HCT116 (cell line): ENCODE results near the gene RC3H2. TPM values are rescaled to one million over a fixed set of nuclear protein-coding genes. Genes with fewer than 3 reads are reported as not detected.

Source experiments
- ATAC-seq: fragments of 200-7000 bp; cut with Tn5 transposase; 2 replicates; pipeline ENCODE4 v1.9.1; 2020; ENCODE audit warnings: mild to moderate bottlenecking, moderate library complexity
- BruUV-seq: library from RNA; stranded (reverse); fragments of 400-500 nt; replicated peaks from 2 replicates; lab custom pipeline; 2021; lab: Mats Ljungman, UMichigan
- CTCF ChIA-PET: fragments of 300-600 bp; sonication (Branson Sonifier 250); formaldehyde crosslinking; loops from one replicate; lab custom pipeline; 2021; ENCODE audit warnings: antibody characterized with exemption; lab: Charles Lee
- POLR2A ChIA-PET: fragments of 300-600, 350-600 bp; sonication (Branson Sonifier 250); formaldehyde crosslinking; loops from one replicate; lab custom pipeline; 2021; ENCODE audit warnings: antibody characterized with exemption; lab: Charles Lee
- RAD21 ChIA-PET, 2 experiments: fragments of 300-600 bp; sonication (Branson Sonifier 250); formaldehyde crosslinking; loops; one replicate each; lab custom pipeline; 2023; ENCODE audit warnings: low total read pairs in 2 of 2; ENCODE audit not compliant: uncharacterized antibody in 2 of 2, unreplicated experiment in 2 of 2, low non-redundant PET in 1 of 2; lab: Charles Lee
- DNase-seq: peaks from one replicate; pipeline ENCODE4 v3.0.0-alpha.2; 2010; ENCODE audit warnings: low read depth, low spot score
- H2AFZ ChIP-seq: fragments of 200-600 bp; shearing (Covaris generic), sonication (generic); 2 replicates; pipeline ENCODE4 v1.6.1; 2017; ENCODE audit warnings: low read depth, mixed run types, mixed read lengths, antibody characterized with exemption, low read length; ENCODE audit not compliant: poor library complexity, severe bottlenecking
- H3K27ac ChIP-seq: 2 replicates; pipeline ENCODE4 v1.5.1; 2012; ENCODE audit warnings: low read depth, low read length
- H3K27me3 ChIP-seq: fragments of 200-600 bp; sonication (generic); 2 replicates; pipeline ENCODE4 v1.6.1; 2016; ENCODE audit warnings: mixed run types, low read length, mixed read lengths; ENCODE audit not compliant: insufficient read depth
- H3K36me3 ChIP-seq, 2 experiments: fragments of 200-500 bp in 1 of 2; fragments of 200-600 bp in 1 of 2; sonication (Bioruptor generic) in 1 of 2; sonication (generic) in 1 of 2; 2 replicates each; pipeline versions ENCODE4 v1.5.1 to v1.6.1; 2014 to 2016; ENCODE audit warnings: low read length in 2 of 2, inconsistent platforms in 1 of 2, mixed read lengths in 1 of 2, mixed run types in 1 of 2; ENCODE audit not compliant: insufficient read depth in 2 of 2, control insufficient read depth in 1 of 2
- H3K4me1 ChIP-seq, 2 experiments: fragments of 200-600 bp in 1 of 2; sonication (generic) in 1 of 2; 2 replicates each; pipeline versions ENCODE4 v1.5.1 to v1.6.1; 2012 to 2017; ENCODE audit warnings: low read length in 2 of 2, inconsistent platforms in 1 of 2, mild to moderate bottlenecking in 1 of 2, mixed read lengths in 1 of 2, mixed run types in 1 of 2, moderate library complexity in 1 of 2; ENCODE audit not compliant: insufficient read depth in 2 of 2, control insufficient read depth in 1 of 2
- H3K4me2 ChIP-seq: fragments of 200-600 bp; sonication (generic); 2 replicates; pipeline ENCODE4 v1.6.1; 2017; ENCODE audit warnings: mixed run types, low read length, mixed read lengths
- H3K4me3 ChIP-seq, 2 experiments: fragments of 200-600 bp in 1 of 2; sonication (generic) in 1 of 2; replicated peaks in 1 of 2; 2 replicates each; pipeline ENCODE4 v1.5.1; 2011 to 2016; ENCODE audit warnings: low read length in 2 of 2, control low read depth in 1 of 2, low read depth in 1 of 2, mild to moderate bottlenecking in 1 of 2, mixed read lengths in 1 of 2, mixed run types in 1 of 2
- H3K79me2 ChIP-seq: fragments of 200-600 bp; sonication (generic); 2 replicates; pipeline ENCODE4 v1.6.1; 2017; ENCODE audit warnings: mild to moderate bottlenecking, mixed run types, low read length, moderate library complexity, mixed read lengths; ENCODE audit not compliant: insufficient read depth
- H3K9ac ChIP-seq: fragments of 200-600 bp; sonication (generic); 2 replicates; pipeline ENCODE4 v1.6.1; 2016; ENCODE audit warnings: low read length, mixed read lengths
- H3K9me2 ChIP-seq: fragments of 200-600 bp; sonication (generic), shearing (Covaris generic); 2 replicates; pipeline ENCODE4 v1.6.1; 2017; ENCODE audit warnings: mixed run types, mild to moderate bottlenecking, moderate library complexity; ENCODE audit not compliant: insufficient read depth
- H3K9me3 ChIP-seq, 2 experiments: fragments of 200-500 bp in 1 of 2; fragments of 200-600 bp in 1 of 2; sonication (Bioruptor generic) in 1 of 2; sonication (generic) in 1 of 2; 2 replicates each; pipeline ENCODE4 v1.6.1; 2014 to 2017; ENCODE audit warnings: low read length in 2 of 2, mixed read lengths in 2 of 2, inconsistent platforms in 1 of 2, low read depth in 1 of 2, mild to moderate bottlenecking in 1 of 2, mixed run types in 1 of 2, moderate library complexity in 1 of 2; ENCODE audit not compliant: control insufficient read depth in 1 of 2, insufficient read depth in 1 of 2
- H4K20me1 ChIP-seq: fragments of 200-600 bp; sonication (generic), shearing (Covaris generic); 2 replicates; pipeline ENCODE4 v1.6.1; 2017; ENCODE audit warnings: mixed run types, mild to moderate bottlenecking, moderate library complexity; ENCODE audit not compliant: insufficient read depth
- CEBPB ChIP-seq: IDR thresholded peaks from 2 replicates; pipeline ENCODE4 v1.6.1; 2012; ENCODE audit warnings: low read depth
- EGR1 ChIP-seq: IDR thresholded peaks from 2 replicates; pipeline ENCODE4 v1.6.1; 2012; ENCODE audit warnings: low read depth
- EZH2phosphoT487 ChIP-seq: fragments of 200-600 bp; IDR thresholded peaks from 2 replicates; pipeline ENCODE4 v1.6.1; 2018; ENCODE audit warnings: antibody characterized with exemption, borderline replicate concordance
- JUND ChIP-seq: IDR thresholded peaks from 2 replicates; pipeline ENCODE4 v1.6.1; 2012
- POLR2AphosphoS5 ChIP-seq: IDR thresholded peaks from 2 replicates; pipeline ENCODE4 v1.6.1; 2011; ENCODE audit warnings: mild to moderate bottlenecking, low read depth, low read length, moderate library complexity
- RAD21 ChIP-seq: IDR thresholded peaks from 2 replicates; pipeline ENCODE4 v1.6.1; 2012; ENCODE audit warnings: low read depth, mild to moderate bottlenecking
- SIN3A ChIP-seq: IDR thresholded peaks from 2 replicates; pipeline ENCODE4 v1.6.1; 2012; ENCODE audit warnings: low read depth
- SRF ChIP-seq: IDR thresholded peaks from 2 replicates; pipeline ENCODE4 v1.6.1; 2012; ENCODE audit warnings: low read depth
- YY1 ChIP-seq: IDR thresholded peaks from 2 replicates; pipeline ENCODE4 v1.6.1; 2011; ENCODE audit warnings: low read length, low read depth, moderate library complexity, mild to moderate bottlenecking; ENCODE audit not compliant: insufficient replicate concordance; ENCODE audit errors: extremely low read depth
- intact Hi-C: fragments of 100-400 bp; cut with micrococcal nuclease; formaldehyde crosslinking; loops from 2 replicates; pipeline ENCODE4 v1.10.0; 2022
- total RNA-seq: library from RNA; stranded (reverse); gene quantifications from one replicate; pipeline ENCODE4 v1.2.1, GENCODE V29; 2021; ENCODE audit not compliant: unreplicated experiment
- TF ChIP-seq, protein P1 (sequence below): IDR thresholded peaks from 2 replicates; pipeline ENCODE4 v1.6.1; 2012; ENCODE audit warnings: low read depth
- TF ChIP-seq, protein P2 (sequence below): IDR thresholded peaks from 2 replicates; pipeline ENCODE4 v1.6.1; 2012
- TF ChIP-seq, protein P3 (sequence below): IDR thresholded peaks from 2 replicates; pipeline ENCODE4 v1.6.1; 2012

The RC3H2 gene
- total RNA-seq, 1 experiment from 2014 or later, result 53.8 TPM

DNA sequence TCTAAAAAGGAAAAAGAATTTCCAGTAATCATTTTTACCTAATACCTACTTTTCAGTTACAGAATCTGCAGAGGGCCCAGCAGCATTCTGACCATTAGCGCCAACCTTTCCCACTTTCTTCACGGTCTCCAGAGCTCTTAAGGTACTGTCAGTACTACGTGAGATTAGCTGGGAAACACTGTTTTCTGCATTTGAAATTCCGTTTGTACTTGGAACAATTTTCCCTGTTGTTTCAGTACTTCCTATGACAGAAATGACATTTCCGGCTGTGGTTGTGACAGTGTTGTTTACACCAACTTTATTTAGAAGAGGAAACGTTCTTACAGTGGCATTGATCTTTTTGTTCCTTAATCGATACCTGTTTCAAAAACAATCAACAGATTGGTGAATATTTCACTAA is 39.9 kb downstream of the RC3H2 start (continued):
- TF ChIP-seq, protein P1, sequence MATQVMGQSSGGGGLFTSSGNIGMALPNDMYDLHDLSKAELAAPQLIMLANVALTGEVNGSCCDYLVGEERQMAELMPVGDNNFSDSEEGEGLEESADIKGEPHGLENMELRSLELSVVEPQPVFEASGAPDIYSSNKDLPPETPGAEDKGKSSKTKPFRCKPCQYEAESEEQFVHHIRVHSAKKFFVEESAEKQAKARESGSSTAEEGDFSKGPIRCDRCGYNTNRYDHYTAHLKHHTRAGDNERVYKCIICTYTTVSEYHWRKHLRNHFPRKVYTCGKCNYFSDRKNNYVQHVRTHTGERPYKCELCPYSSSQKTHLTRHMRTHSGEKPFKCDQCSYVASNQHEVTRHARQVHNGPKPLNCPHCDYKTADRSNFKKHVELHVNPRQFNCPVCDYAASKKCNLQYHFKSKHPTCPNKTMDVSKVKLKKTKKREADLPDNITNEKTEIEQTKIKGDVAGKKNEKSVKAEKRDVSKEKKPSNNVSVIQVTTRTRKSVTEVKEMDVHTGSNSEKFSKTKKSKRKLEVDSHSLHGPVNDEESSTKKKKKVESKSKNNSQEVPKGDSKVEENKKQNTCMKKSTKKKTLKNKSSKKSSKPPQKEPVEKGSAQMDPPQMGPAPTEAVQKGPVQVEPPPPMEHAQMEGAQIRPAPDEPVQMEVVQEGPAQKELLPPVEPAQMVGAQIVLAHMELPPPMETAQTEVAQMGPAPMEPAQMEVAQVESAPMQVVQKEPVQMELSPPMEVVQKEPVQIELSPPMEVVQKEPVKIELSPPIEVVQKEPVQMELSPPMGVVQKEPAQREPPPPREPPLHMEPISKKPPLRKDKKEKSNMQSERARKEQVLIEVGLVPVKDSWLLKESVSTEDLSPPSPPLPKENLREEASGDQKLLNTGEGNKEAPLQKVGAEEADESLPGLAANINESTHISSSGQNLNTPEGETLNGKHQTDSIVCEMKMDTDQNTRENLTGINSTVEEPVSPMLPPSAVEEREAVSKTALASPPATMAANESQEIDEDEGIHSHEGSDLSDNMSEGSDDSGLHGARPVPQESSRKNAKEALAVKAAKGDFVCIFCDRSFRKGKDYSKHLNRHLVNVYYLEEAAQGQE, result no peak

DNA sequence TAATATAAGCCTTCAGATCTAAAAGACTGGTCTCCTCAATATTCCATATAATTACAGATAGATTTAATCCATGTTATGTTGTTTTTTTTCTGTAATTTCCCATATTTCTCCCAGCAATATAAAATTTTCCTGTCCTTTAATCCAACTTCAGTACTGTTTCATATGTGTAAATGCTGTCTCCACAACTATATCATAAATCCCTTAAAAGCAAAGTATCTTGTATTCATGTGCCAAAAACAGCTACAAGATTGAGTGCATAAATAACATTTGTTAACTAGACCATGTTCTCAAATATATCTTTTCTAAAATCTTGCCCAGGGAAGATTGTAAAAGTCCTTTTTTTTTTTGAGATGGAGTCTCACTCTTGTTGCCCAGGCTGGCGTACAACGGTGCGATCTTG is 41.8 kb downstream of the RC3H2 start:
- TF ChIP-seq EZH2phosphoT487 (no peak), SRF (no peak), JUND (no peak), CEBPB (no peak), EGR1 (no peak), SIN3A (no peak), YY1 (no peak), RAD21 (no peak), POLR2AphosphoS5 (no peak)
- TF ChIP-seq, protein P1, result no peak
- TF ChIP-seq, protein P2, sequence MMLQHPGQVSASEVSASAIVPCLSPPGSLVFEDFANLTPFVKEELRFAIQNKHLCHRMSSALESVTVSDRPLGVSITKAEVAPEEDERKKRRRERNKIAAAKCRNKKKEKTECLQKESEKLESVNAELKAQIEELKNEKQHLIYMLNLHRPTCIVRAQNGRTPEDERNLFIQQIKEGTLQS, result no peak
- TF ChIP-seq, protein P3, sequence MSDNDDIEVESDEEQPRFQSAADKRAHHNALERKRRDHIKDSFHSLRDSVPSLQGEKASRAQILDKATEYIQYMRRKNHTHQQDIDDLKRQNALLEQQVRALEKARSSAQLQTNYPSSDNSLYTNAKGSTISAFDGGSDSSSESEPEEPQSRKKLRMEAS, result no peak
- no peaks in the 10 kb centered on the region for H3K9me3 ChIP-seq
- H3K9me2 ChIP-seq, result no peaks in the 10 kb centered on the region
- DNase-seq, result no peak
- no peak overlapping the region for H2AFZ ChIP-seq
- no peaks in the 10 kb centered on the region for H3K79me2 ChIP-seq
- no peaks in the 10 kb centered on the region for H4K20me1 ChIP-seq
- H3K27me3 ChIP-seq, result no peaks in the 10 kb centered on the region
- BruUV-seq, result no TSS peak
- H3K27ac ChIP-seq, result no peak overlapping the region
- ATAC-seq, result no peak
- no peaks in the 10 kb centered on the region for H3K4me1 ChIP-seq
- no peak overlapping the region for H3K9ac ChIP-seq
- intact Hi-C loops, result no loop called here
- peaks cover 12 to 13% of the 10 kb centered on the region in 2 experiments for H3K36me3 ChIP-seq
- no peak overlapping the region for H3K4me2 ChIP-seq
- no peak overlapping the region for H3K4me3 ChIP-seq
- ChIA-PET CTCF (no interaction called here), POLR2A (no interaction called here), RAD21 (no interaction called here)
